K562 (cell line): ENCODE data around the gene PRKAG2. TPM values are rescaled to one million over a fixed set of nuclear protein-coding genes. Genes with fewer than 3 reads are reported as not detected.

Experiments
- C11orf30 ChIP-seq: fragments of 450-650 bp; IDR thresholded peaks from 2 replicates; pipeline ENCODE4 v1.6.1; 2016; ENCODE audit warnings: low read depth, mild to moderate bottlenecking
- E2F3 ChIP-seq: fragments of 250-450 bp; sonication (Bioruptor Pico); IDR thresholded peaks from 2 replicates; pipeline ENCODE4 v1.4.0; 2020; ENCODE audit warnings: mild to moderate bottlenecking
- KLF13 ChIP-seq: fragments of 450-650 bp; IDR thresholded peaks from 2 replicates; pipeline ENCODE4 v1.6.1; 2016; ENCODE audit warnings: missing genetic modification characterization, low read depth, mild to moderate bottlenecking, missing compliant biosample characterization, moderate library complexity, borderline replicate concordance
- LEF1 ChIP-seq: fragments of 450-650 bp; IDR thresholded peaks from 2 replicates; pipeline ENCODE4 v1.6.1; 2016; ENCODE audit warnings: mild to moderate bottlenecking
- ZC3H11A ChIP-seq: IDR thresholded peaks from 2 replicates; pipeline ENCODE4 v1.6.1; 2012; ENCODE audit warnings: low read depth, low read length, improper control_type of control experiment
- polyA plus RNA-seq, 8 experiments: library from polyadenylated mRNA; depleted of rRNA in 4 of 8; stranded (reverse) in 5 of 8; unstranded in 3 of 8; fragments of >200 nt; fragmentation: Nextera tagmentation in 2 of 8; fragmentation: Illumina TruSeq in 1 of 8; extraction: Ambion mirVana in 2 of 8; extraction: Trizol in 1 of 8; gene quantifications; 2 replicates each; pipeline versions ENCODE4 v1.2.1 to v1.2.3, GENCODE V29; 2011 to 2014; ENCODE audit warnings: inconsistent platforms in 1 of 8, missing spikeins in 1 of 8
- total RNA-seq, 7 experiments: library from RNA; depleted of rRNA in 6 of 7; stranded (reverse); fragments of >200 nt in 6 of 7; fragmentation: Illumina TruSeq in 2 of 7; extraction: Trizol in 2 of 7; gene quantifications; 2 replicates each; pipeline versions ENCODE4 v1.2.1 to v1.2.3, GENCODE V29; 2011 to 2021; ENCODE audit warnings: low replicate concordance in 1 of 7
- TF ChIP-seq, protein P1 (sequence below): fragments of 250-450 bp; sonication (Bioruptor Pico); IDR thresholded peaks from 2 replicates; pipeline ENCODE4 v1.5.0; 2021; ENCODE audit warnings: mild to moderate bottlenecking, borderline replicate concordance
- TF ChIP-seq, protein P2 (sequence below): fragments of 200-400 bp; formaldehyde crosslinking; IDR thresholded peaks from 2 replicates; pipeline ENCODE4 v1.6.1; 2017; ENCODE audit warnings: mild to moderate bottlenecking, low read depth, low read length, moderate library complexity

Gene PRKAG2
- total and polyA plus RNA-seq, 9 of the 15 experiments (the other 6 are each of a cell fraction or from before 2014, with no cell fraction given), result 0.99 to 5.6 (median 3.3) TPM

DNA sequence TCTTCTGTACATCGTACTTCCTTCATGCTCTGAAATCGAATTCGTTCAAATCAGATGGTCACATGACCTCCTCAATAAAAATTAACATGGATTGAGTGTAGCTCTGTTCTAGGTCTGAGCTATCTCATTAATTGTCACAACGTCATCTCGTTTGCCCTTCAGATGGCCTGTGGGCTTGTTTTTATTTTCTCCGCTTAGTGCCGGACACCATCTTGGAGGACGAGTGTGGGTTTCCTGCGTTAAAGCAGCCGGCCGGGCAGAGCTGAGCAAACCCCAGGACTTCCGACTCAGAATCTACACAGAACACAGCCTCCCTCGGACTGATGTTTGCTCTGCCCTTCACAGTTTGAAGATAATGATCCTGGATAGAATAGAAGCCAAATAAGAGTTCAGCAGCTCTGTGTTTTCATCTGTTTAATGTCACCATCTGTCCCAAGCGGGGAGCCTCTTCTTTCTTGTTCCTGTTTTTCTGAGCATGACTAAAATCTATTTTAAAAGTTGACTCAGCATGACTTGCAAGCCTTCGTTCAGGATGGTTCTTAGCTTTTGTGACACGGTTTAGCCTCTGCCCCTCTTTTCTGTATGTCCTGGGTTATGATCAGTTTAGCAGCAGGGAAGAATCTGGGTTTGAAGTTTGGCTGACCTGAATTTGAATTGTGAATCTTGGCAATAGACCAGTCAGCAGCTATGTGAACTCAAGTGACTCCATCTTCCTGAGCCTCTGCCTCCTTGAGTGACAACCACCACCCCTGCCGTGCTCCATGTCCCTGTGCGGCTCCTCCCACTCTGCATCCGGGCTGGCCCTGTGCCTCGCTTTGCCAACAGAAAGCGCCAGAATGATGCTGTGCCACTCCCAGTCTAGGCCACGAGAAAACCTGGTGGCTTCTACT, 48.8 kb upstream of the PRKAG2 start (continued):
- peak; percentile 45; the same call in 1 of the 2 replicates for TF ChIP-seq LEF1
- TF ChIP-seq, protein P1, sequence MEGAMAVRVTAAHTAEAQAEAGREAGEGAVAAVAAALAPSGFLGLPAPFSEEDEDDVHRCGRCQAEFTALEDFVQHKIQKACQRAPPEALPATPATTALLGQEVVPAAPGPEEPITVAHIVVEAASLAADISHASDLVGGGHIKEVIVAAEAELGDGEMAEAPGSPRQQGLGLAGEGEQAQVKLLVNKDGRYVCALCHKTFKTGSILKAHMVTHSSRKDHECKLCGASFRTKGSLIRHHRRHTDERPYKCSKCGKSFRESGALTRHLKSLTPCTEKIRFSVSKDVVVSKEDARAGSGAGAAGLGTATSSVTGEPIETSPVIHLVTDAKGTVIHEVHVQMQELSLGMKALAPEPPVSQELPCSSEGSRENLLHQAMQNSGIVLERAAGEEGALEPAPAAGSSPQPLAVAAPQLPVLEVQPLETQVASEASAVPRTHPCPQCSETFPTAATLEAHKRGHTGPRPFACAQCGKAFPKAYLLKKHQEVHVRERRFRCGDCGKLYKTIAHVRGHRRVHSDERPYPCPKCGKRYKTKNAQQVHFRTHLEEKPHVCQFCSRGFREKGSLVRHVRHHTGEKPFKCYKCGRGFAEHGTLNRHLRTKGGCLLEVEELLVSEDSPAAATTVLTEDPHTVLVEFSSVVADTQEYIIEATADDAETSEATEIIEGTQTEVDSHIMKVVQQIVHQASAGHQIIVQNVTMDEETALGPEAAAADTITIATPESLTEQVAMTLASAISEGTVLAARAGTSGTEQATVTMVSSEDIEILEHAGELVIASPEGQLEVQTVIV (CRISPR knock-in tag), result 0 out of 2 replicates have a peak, but pooled peaks have one; percentile 34
- TF ChIP-seq KLF13 (tag), result peak; percentile 87
- no peak for TF ChIP-seq ZC3H11A
- peak; percentile 88 for TF ChIP-seq E2F3 (CRISPR knock-in tag)
- TF ChIP-seq, protein P2, sequence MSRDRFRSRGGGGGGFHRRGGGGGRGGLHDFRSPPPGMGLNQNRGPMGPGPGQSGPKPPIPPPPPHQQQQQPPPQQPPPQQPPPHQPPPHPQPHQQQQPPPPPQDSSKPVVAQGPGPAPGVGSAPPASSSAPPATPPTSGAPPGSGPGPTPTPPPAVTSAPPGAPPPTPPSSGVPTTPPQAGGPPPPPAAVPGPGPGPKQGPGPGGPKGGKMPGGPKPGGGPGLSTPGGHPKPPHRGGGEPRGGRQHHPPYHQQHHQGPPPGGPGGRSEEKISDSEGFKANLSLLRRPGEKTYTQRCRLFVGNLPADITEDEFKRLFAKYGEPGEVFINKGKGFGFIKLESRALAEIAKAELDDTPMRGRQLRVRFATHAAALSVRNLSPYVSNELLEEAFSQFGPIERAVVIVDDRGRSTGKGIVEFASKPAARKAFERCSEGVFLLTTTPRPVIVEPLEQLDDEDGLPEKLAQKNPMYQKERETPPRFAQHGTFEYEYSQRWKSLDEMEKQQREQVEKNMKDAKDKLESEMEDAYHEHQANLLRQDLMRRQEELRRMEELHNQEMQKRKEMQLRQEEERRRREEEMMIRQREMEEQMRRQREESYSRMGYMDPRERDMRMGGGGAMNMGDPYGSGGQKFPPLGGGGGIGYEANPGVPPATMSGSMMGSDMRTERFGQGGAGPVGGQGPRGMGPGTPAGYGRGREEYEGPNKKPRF, result no peak
- peak; percentile 97 for TF ChIP-seq C11orf30
